ENCODE measurements around the gene PRKCSH.
"Not testable (repeated sequence)": the region's sequence is repeated elsewhere in the genome, so short reads cannot be mapped to it uniquely, and the experiment has no call there.

Gene PRKCSH

DNA sequence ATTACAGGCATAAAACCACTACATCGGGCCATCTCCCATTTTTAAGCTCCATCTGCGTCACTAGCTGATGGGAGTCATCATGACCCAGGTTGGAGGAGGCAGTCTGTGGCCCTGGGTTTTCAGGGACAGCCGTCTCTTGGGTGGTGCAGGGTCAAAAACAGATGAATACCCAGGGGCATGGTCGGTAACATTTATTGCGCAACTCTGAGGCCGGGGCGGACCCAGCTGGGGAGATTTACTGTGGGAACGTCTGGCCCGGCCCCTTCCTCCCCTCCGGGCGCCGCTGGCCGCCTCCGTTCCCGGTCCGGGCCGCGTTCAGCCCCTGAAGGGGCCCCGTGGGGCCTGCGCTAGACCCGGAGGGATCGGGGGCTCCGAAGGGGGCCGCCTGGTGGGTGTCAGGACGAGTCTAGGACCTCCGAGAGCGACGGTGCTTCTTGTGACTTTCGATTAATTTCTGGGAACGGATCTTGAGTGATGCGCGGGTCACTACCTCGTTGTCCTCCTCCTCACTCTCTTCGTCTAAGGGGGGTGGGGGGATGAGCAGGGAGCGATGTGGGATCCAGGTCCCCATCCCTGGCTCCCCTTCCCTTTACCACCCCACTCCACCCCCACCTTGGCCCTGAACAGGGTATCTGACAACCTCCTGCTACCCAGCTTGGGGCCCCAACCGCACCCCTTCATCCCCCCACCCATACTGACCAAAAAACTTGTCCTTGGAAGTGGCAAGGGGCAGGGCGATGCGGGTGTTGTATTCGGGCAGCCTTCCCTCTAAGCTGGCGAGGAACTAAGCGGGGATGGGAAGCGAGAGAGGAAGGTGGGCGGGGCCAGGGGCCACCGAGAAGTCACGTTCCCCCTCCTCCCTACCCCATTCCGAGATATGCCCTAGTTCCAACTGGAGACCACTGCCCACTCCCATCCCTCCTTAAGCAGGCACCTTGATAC lies 14.7 kb upstream of the PRKCSH start:
- DNase-seq, result no peak

DNA sequence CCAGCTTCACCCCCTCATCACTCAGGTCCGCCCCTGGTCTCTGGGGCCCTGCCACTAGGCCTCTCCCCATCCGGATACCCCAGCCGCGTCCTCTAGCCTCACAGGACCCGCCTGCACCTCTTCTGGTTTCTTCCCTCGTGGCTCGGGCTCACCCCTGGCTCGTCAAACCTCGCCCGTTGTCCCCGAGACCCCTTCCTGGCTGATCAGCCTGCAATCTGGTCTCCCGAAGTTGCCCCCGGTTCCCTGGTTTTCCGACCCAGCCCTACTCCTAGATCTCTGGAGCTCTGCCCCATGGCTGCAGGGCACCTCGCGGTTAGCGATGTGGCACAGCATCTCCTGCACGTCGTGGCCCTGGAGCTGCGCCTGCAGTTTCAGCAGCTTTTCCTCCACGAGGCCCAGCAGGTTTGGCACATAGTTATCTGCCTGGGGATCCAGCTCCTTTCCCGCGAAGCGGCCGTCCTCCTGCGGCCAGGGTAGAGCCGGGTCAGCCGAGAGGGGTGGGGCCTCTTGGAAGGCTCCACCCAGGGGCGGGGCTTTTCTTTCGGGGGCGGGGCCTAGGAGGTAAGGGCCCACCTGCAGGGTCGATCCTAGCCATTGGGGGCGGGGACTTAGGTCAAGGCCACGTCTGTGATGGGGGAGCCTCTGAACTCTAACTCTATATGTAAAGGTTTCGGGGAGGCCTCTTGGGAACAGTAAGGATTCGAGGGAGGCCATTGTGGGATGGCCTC lies 13.9 kb upstream of the PRKCSH start:
- DNase-seq, result peak; percentile 23

DNA sequence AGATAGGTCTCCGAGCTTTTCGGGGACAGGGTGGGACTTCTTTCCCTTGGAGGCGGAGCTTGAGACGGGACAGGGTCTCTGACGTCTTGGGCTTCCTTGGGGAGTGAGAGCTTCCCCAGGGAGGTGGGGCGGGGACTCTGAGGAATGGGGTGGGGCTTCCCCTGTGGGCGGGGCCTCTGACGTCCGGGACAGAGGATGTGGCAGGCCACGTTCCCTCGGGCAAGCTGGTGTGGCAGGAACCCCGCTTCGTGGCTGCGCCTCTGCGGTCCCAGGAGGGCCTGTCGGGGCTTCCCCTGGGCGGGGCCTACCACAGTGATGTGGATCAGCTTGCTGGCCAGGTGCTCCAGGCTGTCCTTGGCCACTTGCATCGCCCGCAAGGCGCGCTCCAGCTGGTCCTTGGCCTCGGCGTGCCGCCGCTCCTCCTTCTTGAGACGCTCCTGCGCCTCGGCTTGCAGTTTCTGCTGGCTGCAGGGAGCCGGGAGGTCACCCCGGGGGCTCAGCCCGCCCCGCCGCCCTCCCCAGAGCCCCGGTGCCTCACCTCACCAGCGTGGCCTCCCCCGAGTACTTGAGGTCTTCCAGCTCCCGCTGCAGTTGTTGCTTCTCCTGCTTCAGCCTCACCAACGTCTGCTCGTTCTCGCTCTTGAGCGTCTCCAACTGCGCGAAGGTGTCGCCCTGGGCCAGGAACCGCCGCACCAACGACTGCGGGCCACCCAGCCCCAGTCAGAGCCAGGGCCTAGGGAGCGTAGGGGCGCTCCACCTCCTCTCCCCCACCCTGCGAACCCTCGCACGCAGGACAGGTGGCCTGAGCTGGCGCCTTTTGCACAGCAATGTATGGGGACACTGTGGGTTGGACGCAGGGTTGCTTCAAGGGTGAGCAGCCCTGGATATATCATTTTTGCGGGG lies 13.0 kb upstream of the PRKCSH start:
- peak; percentile 80 for DNase-seq

DNA sequence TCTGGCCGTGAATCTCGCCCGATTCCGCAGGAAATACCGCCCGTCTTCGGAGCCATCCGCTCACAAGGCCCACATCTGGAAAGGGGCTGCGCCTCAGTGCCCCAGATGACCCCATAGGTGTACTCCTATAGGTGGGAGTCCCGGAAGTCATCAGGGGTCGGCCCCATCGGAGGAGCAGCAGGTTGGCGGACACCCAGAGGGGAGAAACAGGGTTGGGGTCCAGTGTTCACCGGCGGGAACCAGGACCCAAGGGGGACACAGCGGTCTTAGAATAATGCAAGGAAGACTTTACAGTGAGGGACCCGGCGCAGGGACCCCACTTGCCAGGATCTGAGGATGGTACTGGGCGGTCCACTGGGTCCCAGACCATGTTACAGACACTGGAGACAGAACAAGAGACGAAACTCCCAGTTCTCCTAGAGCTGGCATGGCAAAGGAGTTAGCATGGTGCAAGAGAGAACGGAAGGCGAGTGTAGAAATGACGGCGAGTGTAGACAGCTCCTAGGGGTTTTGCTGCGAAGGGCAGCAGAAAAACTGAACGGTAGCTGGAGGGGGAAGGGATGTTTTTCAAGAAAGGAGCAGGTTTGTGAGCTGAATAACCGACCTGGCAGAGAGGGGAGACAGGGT lies 12.2 kb upstream of the PRKCSH start:
- no peak for DNase-seq

DNA sequence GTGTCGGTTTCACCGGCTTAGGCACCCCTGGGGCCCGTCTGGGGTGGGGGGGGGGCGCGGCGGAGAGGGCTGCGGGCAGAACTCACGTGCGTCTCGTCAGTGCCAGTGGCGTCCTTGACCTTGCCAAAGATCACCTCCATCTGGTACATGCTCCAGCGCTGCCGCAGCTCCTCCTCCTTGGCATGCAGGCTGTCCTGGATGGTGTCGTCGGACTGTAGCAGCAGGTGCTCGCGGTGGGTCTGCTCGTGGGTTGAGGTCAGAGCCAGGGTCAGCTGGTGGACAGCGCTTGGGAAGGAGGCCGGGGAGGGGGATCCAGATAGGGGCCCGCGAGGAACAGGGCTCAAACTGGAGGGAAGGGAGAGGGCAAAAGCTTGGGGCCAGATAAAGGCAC lies 11.6 kb upstream of the PRKCSH start:
- no peak for DNase-seq

DNA sequence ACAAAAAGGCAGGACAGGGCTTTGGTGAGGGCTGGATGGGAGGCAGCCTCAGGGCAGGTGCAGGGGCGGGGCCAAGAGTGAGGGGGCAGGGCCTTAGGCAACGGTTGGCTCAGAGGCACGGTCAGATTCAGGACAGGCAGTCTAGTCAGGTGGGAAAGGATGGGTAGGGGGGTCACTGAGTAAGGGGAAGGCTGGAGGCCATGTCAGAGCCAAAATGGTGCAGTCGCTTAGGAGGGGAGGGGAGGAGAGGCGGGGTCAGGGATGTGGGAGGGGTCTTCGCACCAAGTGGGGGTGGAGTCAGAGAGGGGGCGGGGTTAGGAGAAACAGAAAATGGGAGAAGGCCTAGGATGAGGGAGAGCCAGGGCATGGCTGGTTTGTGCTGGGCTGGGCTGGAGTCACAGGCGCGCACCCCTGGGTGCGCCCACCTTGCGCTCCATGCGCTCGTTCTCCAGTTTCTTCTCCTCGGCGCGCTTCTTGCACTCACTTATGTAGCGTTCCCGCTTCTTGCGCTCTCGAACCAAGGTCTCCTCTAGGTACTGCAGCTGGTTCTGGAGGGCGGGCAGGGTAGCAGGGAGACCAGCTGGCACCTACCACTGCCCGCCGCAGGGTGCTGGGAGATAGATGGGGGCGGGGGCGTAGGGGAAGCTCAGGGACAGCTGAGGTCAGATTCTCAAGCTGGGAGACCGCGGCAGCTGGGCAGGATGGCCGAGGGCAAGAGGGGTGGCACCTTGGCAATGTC lies 9.5 kb upstream of the PRKCSH start:
- DNase-seq, result no peak

DNA sequence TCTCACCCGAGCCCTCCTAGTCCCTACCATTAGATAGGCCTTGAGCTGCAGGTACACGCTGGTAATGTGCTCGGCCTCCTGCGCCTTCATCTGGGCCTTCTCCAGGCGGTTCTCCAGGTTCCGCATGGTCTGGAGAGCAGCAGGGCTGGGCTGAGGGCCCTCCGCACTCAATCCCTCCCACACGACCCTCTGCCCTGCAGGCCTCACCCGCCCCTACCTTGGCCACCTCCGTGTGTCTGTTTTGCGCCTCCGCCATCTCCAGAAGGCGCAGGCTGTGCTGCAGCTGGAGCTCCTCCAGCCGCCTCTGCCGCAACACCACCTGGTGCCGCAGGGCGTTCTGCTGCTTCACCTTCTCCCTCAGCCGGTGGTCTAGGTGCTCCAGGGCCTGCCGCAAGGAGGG lies 8.8 kb upstream of the PRKCSH start:
- no peak for DNase-seq

DNA sequence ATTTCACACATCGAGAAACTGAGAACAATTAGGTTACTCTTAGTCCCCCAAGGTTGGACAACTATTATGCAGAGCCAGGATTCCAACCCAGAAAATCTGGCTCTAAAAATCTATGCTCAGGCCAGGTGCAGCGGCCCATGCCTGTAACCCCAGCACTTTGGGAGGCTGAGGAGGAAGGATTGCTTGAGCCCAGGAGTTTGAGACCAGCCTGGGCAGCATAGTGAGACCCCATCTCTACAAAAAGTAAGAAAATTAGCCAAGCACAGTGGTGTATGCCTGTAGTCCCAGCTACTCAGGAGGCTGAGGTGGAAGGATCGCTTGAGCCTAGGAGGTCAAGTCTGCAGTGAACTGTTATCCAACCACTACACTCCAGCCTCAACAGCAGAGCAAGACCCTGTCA lies 1.9 kb upstream of the PRKCSH start:
- not testable (repeated sequence) for DNase-seq

DNA sequence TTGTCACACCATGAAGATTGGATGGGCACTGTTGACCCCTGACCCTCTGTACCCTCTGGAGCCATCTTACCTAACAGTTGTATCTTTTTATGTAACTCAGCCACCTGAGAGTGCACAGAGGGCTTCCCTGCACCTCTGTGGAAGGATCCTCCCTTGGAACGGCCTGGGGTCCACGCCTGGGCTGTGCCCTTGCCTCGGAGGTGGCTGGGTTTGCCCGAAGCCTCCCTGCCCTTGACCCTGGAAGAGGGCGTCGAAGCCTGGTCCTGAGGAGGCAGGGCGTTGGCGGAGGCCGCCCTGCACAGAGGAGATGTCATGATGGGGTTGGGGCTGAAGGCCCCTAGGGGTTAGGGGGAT lies 755 bp upstream of the PRKCSH start:
- no peak for DNase-seq

DNA sequence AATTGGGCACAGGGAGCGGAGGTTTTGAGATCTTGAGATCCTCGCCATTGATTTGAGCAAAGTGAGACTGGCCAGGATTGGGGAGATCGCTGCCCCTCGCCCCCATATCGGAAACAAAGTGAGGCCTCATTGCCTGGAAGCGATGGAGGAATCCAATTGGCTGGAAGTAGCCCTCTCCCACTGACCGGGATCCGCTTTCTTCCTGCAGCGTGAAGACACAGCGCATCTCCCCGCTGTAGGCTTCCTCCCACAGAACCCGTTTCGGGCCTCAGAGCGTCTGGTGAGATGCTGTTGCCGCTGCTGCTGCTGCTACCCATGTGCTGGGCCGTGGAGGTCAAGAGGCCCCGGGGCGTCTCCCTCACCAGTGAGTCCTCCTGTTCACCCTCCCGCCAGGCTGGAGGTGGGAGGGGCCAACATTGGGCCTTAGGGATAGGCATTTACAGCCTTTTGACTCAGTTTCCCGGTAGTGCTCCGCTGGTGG lies 438 bp downstream of the PRKCSH start:
- DNase-seq, result peak; percentile 20

DNA sequence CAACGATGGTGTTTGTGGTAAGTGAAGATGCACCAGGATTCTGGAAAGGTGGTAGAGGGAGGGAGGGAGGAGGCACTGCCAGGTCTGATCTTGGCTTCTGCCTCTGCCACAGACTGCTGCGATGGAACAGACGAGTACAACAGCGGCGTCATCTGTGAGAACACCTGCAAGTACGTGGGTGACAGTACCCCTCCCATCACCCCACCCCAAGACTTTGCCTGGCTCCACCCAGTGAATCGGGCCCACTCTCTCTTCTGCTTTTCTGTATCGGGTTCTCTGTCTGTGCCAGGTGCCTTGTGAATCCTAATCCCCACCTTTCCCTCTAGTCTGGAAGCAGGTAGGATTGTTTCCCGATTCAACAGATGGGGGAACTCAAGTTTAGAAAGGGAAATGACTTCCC lies 2.5 kb downstream of the PRKCSH start:
- DNase-seq, result no peak

DNA sequence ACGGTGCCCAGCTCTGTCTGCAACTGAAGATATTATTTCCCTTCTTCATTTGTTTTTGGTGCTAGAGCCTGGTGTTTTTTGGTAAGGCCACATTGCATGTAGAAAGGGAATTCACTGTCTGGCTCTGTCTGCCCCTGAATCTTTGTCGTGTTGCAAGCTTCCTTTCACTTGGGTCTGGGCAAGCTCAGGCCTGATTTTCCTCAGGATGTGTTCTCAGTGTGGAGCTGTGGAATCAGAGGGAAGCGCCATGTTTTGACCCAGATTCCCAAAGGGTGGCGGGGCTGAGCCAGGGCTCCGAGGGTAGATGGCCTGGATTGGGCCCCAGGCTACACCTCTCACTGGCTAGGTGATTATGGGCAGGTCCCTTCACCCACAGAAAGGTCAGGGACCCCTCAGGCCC lies 8.6 kb downstream of the PRKCSH start:
- DNase-seq, result no peak

DNA sequence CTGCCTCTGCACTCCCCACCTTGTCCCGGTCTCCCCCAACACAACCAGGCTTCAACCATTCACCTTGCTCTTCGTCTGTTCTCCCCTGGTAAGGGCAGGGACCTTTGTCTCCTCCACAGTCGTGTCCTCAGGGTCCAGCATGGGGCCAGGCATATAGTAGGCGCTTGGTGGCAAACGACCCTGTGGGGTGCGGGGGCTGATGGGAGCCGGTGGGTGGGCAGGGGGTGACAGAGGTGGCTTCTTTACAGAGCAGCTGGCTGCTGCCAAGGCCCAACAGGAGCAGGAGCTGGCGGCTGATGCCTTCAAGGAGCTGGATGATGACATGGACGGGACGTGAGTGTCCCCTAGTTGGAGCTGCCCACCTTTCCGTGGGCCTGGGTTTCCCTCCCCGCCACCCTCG lies 9.7 kb downstream of the PRKCSH start:
- DNase-seq, result no peak

DNA sequence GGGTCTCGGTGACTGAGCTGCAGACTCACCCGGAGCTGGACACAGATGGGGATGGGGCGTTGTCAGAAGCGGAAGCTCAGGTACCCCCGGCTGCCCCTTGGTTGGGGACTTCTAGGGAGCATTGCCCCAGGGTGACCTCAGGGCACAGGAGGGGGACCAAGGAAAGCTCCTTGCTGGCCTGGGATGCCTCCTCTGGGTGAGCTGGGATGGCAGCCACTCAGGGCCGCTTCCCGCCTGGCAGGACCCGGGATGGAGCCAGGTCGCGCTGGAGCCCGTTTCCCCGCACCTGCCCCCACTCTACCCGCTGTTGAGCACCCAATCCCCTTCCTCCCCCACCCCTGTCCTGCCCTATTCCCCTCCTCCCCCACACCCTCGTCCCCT lies 10.8 kb downstream of the PRKCSH start:
- no peak for DNase-seq

DNA sequence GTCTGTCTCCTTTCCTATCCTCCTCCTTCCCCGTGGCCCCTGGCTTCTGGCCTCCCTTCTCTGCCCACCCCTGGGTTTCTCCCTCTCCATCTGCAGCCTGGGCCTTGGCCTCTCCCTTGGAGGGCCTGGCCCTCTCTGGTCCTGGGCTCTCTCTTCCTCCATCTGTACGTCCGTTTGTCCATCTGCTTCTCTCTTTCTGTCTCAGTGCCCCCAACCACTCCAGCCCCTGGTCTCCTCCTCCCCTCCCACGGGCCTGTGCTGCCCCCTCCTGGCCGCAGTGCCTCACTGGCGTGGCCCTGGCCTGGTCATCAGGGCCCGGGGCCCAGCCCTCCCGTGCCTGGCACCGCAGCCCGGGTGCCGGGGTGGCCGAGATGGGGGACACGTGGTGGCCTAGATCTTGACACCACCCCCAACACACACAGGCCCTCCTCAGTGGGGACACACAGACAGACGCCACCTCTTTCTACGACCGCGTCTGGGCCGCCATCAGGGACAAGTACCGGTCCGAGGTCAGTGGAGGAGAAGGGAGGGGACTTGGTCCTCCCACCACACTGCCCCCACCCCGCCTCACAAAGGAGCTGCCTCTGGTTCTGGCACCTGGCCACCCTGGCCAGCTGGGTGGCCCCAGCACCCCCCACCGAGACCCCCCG lies 11.3 kb downstream of the PRKCSH start:
- DNase-seq, result peak; percentile 22

DNA sequence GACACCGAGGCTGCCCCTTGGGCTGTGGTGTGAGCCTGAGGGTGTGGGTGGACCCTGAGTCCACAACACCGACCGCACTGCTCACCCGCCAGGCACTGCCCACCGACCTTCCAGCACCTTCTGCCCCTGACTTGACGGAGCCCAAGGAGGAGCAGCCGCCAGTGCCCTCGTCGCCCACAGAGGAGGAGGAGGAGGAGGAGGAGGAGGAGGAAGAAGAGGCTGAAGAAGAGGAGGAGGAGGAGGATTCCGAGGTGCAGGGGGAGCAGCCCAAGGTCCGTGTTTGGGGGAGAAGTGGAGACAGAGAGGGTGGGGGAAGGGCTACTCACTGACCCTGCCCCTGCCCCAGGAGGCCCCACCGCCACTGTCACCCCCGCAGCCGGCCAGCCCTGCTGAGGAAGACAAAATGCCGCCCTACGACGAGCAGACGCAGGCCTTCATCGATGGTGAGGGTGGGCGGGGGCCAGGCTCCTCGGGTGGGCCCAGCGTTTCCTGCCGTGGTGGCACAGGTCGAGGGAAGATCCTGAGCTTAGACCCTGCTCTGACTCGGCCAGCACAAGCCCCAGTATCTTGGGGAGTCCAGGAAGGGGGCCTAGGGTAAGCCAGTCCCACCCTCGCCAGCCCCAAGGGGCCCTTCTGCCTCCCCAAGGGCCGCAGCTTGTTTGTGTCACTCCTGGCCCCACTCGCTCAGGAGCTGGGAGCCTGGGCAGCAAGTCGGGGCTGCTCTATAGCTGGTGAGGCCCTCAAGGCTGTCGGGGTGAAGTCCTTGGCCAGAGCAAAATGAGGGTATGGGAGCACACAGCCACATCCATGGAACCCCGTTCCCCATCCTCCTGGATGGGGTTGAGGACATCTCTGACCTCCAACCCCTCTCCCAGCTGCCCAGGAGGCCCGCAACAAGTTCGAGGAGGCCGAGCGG lies 12.2 kb downstream of the PRKCSH start:
- DNase-seq, result no peak

DNA sequence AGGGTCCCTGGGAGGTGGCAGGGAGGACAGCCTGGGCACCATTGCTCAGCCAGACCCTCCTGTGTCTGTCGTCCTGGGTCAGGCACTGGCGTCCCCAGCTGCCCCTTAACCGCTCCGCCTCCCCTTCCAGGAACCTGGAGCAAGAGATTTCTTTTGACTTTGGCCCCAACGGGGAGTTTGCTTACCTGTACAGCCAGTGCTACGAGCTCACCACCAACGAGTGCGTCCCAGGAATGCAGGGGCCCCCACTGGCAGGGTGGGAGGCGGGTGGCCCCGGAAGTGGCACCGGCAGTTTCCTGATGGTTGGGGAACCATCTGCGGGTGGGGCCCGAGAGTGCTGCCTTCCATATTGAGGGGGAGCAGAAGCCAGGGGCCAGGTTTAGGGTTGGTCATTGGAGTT lies 13.0 kb downstream of the PRKCSH start:
- DNase-seq, result no peak

DNA sequence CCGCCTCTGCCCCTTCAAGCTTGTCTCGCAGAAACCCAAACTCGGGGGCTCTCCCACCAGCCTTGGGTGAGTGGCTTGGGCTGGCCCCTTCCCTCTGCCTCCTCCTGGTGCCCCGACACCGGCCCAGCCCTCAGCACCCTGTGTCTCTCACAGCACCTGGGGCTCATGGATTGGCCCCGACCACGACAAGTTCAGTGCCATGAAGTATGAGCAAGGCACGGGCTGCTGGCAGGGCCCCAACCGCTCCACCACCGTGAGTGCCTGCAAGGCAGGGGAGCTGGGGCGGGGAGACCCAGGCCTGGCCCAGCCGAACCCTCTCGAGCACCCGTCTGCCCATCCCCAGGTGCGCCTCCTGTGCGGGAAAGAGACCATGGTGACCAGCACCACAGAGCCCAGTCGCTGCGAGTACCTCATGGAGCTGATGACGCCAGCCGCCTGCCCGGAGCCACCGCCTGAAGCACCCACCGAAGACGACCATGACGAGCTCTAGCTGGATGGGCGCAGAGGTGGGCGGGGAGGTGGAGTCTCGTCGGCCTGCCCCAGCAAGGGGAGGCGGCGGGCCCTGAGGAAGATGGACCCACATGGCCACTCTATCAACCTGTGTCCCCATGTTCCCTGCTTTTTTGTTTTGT lies 13.6 kb downstream of the PRKCSH start:
- no peak for DNase-seq

DNA sequence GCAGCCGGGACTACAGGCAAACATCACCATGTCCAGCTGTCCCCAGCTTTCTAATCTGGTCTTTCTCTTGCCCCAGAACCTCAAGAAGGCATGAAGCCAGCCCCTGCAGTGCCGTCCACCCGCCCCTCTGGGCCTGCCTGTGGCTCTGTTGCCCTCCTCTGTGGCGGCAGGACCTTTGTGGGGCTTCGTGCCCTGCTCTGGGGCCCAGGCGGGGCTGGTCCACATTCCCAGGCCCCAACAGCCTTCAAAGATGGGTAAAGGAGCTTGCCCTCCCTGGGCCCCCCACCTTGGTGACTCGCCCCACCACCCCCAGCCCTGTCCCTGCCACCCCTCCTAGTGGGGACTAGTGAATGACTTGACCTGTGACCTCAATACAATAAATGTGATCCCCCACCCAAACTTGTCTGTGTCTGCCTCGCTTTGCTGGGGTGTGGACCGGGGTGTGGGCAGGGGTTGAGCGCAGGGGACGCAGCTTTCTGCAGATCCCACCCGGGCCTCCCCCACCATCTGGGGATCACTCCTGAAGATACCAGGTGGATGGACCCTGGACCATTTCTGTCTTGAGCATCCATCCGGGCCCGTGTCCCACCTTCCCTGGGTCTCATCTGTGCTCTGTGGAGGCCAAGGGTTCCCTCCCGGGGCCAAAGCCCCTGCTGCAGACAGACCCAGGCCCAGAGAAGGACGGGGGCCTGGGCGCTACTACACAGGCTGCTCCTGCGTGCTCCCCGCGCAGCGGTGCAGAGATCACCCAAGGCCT lies 15.3 kb downstream of the PRKCSH start:
- no peak for DNase-seq
